Trophoblast cell (in vitro differentiated cells and primary cell): Measurements from ENCODE around the gene HTR6.

ENCODE experiments used
- DNase-seq, 2 donors: peaks; one replicate each; pipeline ENCODE4 v3.0.0-alpha.2; 2016
- H2AFZ ChIP-seq: 2 replicates; pipeline ENCODE4 v1.6.1; 2013; ENCODE audit warnings: low read length, moderate library complexity, mild to moderate bottlenecking; ENCODE audit not compliant: insufficient read depth, poor library complexity
- H2AK5ac ChIP-seq: 2 replicates; pipeline ENCODE4 v1.6.1; 2013; ENCODE audit warnings: mild to moderate bottlenecking, low read length
- H2BK120ac ChIP-seq: 2 replicates; pipeline ENCODE4 v1.6.1; 2013; ENCODE audit warnings: low read length, mild to moderate bottlenecking, moderate library complexity; ENCODE audit not compliant: insufficient read depth, poor library complexity
- H2BK12ac ChIP-seq: 2 replicates; pipeline ENCODE4 v1.6.1; 2013; ENCODE audit warnings: mild to moderate bottlenecking, low read length, moderate library complexity
- H2BK5ac ChIP-seq: 2 replicates; pipeline ENCODE4 v1.6.1; 2013; ENCODE audit warnings: low read length, low read depth, moderate library complexity, mild to moderate bottlenecking; ENCODE audit not compliant: poor library complexity
- H3K14ac ChIP-seq: 2 replicates; pipeline ENCODE4 v1.6.1; 2013; ENCODE audit warnings: mild to moderate bottlenecking, low read length
- H3K18ac ChIP-seq: 2 replicates; pipeline ENCODE4 v1.6.1; 2013; ENCODE audit warnings: mild to moderate bottlenecking, low read length
- H3K23ac ChIP-seq: 2 replicates; pipeline ENCODE4 v1.6.1; 2013; ENCODE audit warnings: low read length
- H3K27ac ChIP-seq: 2 replicates; pipeline ENCODE4 v1.5.1; 2013; ENCODE audit warnings: low read depth, mild to moderate bottlenecking, inconsistent platforms, low read length, moderate library complexity
- H3K27me3 ChIP-seq: 2 replicates; pipeline ENCODE4 v1.6.1; 2013; ENCODE audit warnings: inconsistent platforms, mild to moderate bottlenecking, low read length, moderate library complexity; ENCODE audit not compliant: insufficient read depth
- H3K36me3 ChIP-seq, 2 experiments: 1 replicate in 1 of 2; 2 replicates in 1 of 2; pipeline ENCODE4 v1.6.1; 2013; ENCODE audit warnings: low read length in 2 of 2, mild to moderate bottlenecking in 2 of 2, moderate library complexity in 1 of 2; ENCODE audit not compliant: insufficient read depth in 2 of 2, control insufficient read depth in 1 of 2
- H3K4ac ChIP-seq: 2 replicates; pipeline ENCODE4 v1.6.1; 2013; ENCODE audit warnings: low read depth, mild to moderate bottlenecking, low read length, moderate library complexity
- H3K4me1 ChIP-seq, 2 experiments: 1 replicate in 1 of 2; 2 replicates in 1 of 2; pipeline ENCODE4 v1.6.1; 2013; ENCODE audit warnings: low read length in 2 of 2, mild to moderate bottlenecking in 2 of 2, moderate library complexity in 1 of 2; ENCODE audit not compliant: insufficient read depth in 2 of 2, control insufficient read depth in 1 of 2
- H3K4me2 ChIP-seq: 2 replicates; pipeline ENCODE4 v1.6.1; 2013; ENCODE audit warnings: inconsistent platforms, mild to moderate bottlenecking, low read length, moderate library complexity
- H3K4me3 ChIP-seq: 2 replicates; pipeline ENCODE4 v1.5.1; 2013; ENCODE audit warnings: mild to moderate bottlenecking, low read depth, low read length, inconsistent platforms
- H3K79me1 ChIP-seq: one replicate; pipeline ENCODE4 v1.6.1; 2013; ENCODE audit warnings: low read length
- H3K79me2 ChIP-seq: 2 replicates; pipeline ENCODE4 v1.6.1; 2013; ENCODE audit warnings: low read length, mild to moderate bottlenecking; ENCODE audit not compliant: control insufficient read depth, insufficient read depth, poor library complexity
- H3K9ac ChIP-seq: 2 replicates; pipeline ENCODE4 v1.6.1; 2013; ENCODE audit warnings: mild to moderate bottlenecking, low read length
- H3K9me3 ChIP-seq: 2 replicates; pipeline ENCODE4 v1.6.1; 2013; ENCODE audit warnings: low read depth, mild to moderate bottlenecking, control low read depth, inconsistent platforms, low read length; ENCODE audit not compliant: insufficient read depth
- H4K12ac ChIP-seq: 2 replicates; pipeline ENCODE4 v1.6.1; 2013; ENCODE audit warnings: low read depth, mild to moderate bottlenecking, low read length, moderate library complexity
- H4K8ac ChIP-seq: 2 replicates; pipeline ENCODE4 v1.6.1; 2013; ENCODE audit warnings: low read depth, mild to moderate bottlenecking, low read length, moderate library complexity
- H4K91ac ChIP-seq: one replicate; pipeline ENCODE4 v1.6.1; 2013; ENCODE audit warnings: low read depth, mild to moderate bottlenecking, low read length, moderate library complexity
- WGBS: extraction: QIAGEN DNeasy Blood & Tissue Kit; methylation state at CpG from one replicate; pipeline ENCODE4 v1.1.7; 2013; ENCODE audit warnings: missing lambda C conversion rate; ENCODE audit not compliant: insufficient read length, insufficient coverage; ENCODE audit errors: extremely low coverage; 5-methylcytosine and 5-hydroxymethylcytosine counted together

HTR6 gene

GRCh38 chr1:19622204-19622603 lies 42.5 kb upstream of the HTR6 start:
- Histone ChIP-seq H2AK5ac (no peak overlapping the region), H4K8ac (no peak overlapping the region), H3K27me3 (no peaks in the 10 kb centered on the region), H3K9ac (no peak overlapping the region), H3K27ac (no peak overlapping the region), H4K12ac (no peak overlapping the region), H3K14ac (no peak overlapping the region), H3K79me1 (no peaks in the 10 kb centered on the region), H3K36me3 (peaks cover 14 to 17% of the 10 kb centered on the region in 2 experiments), H2BK12ac (no peak overlapping the region), H3K4ac (no peak overlapping the region), H3K4me3 (no peak overlapping the region), H2AFZ (no peak overlapping the region), H3K4me1 (no peaks in the 10 kb centered on the region), H3K18ac (no peak overlapping the region), H2BK120ac (no peak overlapping the region), H3K23ac (no peak overlapping the region), H2BK5ac (no peak overlapping the region), H3K9me3 (peaks cover 2% of the 10 kb centered on the region), H3K79me2 (peaks cover 2% of the 10 kb centered on the region), H4K91ac (no peak overlapping the region), H3K4me2 (no peak overlapping the region)
- no peak for DNase-seq
- WGBS = no CpG with 5 or more reads among the region's 1 CpG

- Histone ChIP-seq H3K4me3 (no peak overlapping the region), H3K79me1 (no peaks in the 10 kb centered on the region), H4K8ac (no peak overlapping the region), H4K12ac (no peak overlapping the region), H3K27ac (no peak overlapping the region), H4K91ac (no peak overlapping the region), H3K4me2 (no peak overlapping the region), H2BK12ac (no peak overlapping the region), H3K14ac (no peak overlapping the region), H3K4ac (no peak overlapping the region), H3K9ac (no peak overlapping the region), H3K9me3 (peaks cover 2% of the 10 kb centered on the region), H3K4me1 (no peaks in the 10 kb centered on the region), H2AK5ac (no peak overlapping the region), H3K79me2 (peaks cover under 1% of the 10 kb centered on the region), H3K18ac (no peak overlapping the region), H3K36me3 (peaks cover 16 to 21% of the 10 kb centered on the region in 2 experiments), H2BK120ac (no peak overlapping the region), H2AFZ (no peak overlapping the region), H2BK5ac (no peak overlapping the region), H3K23ac (no peak overlapping the region), H3K27me3 (no peaks in the 10 kb centered on the region)
- DNase-seq = no peak
- WGBS = no CpG with 5 or more reads among the region's 3 CpGs
Measured at GRCh38 chr1:19623523-19623922, 41.2 kb upstream of the HTR6 start.

DNA sequence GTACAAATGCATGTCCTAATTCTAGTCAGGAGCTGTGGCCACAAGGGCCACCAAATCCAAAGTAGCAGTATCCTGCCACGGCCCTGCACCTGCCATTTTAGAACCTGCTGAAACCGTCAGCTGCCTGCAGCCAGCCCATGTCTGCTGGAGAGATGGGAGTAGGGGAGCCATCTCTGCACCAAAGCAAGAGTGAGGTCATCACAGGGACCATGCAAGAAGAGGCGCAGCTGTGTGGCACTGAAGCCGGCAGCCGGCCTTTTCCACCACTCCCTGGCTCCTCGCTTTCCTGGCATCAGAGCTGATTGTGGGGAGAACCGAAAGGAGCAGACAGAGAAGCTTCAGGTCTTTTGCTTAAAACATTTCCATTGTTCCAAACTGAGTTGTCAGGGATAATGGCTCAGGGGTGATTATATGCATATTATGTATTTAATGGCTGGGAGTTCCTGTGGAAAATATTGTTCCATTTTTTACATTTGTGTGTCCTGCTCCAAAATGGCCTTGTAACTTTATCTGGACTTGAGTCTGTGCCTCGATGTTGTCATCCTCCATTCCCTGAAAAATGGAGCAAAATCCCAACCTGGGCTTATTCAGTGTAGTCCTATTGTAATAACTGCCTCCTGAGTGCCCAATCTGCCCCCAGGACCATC lies 39.3 kb upstream of the HTR6 start:
- no peaks in the 10 kb centered on the region for H3K79me1 ChIP-seq
- H2AK5ac ChIP-seq = no peak overlapping the region
- H4K8ac ChIP-seq = no peak overlapping the region
- H2BK12ac ChIP-seq = no peak overlapping the region
- DNase-seq = no peak
- no peak overlapping the region for H4K12ac ChIP-seq
- H3K14ac ChIP-seq = no peak overlapping the region
- H3K79me2 ChIP-seq = no peaks in the 10 kb centered on the region
- peaks cover 2% of the 10 kb centered on the region for H3K9me3 ChIP-seq
- H3K18ac ChIP-seq = no peak overlapping the region
- no peak overlapping the region for H3K4me2 ChIP-seq
- H3K27me3 ChIP-seq = no peaks in the 10 kb centered on the region
- H3K27ac ChIP-seq = no peak overlapping the region
- no peak overlapping the region for H3K23ac ChIP-seq
- no peak overlapping the region for H2BK120ac ChIP-seq
- no peak overlapping the region for H3K9ac ChIP-seq
- H2AFZ ChIP-seq = no peak overlapping the region
- no peak overlapping the region for H2BK5ac ChIP-seq
- H3K4me1 ChIP-seq = no peaks in the 10 kb centered on the region
- no peak overlapping the region for H3K4ac ChIP-seq
- H4K91ac ChIP-seq = no peak overlapping the region
- WGBS = no CpG with 5 or more reads among the region's 8 CpGs
- no peak overlapping the region for H3K4me3 ChIP-seq
- H3K36me3 ChIP-seq = peaks cover 16 to 21% of the 10 kb centered on the region in 2 experiments

GRCh38 chr1:19628879-19629278 lies 35.8 kb upstream of the HTR6 start:
- Histone ChIP-seq H4K12ac (no peak overlapping the region), H3K4me2 (no peak overlapping the region), H2AK5ac (no peak overlapping the region), H4K8ac (no peak overlapping the region), H3K14ac (no peak overlapping the region), H3K9me3 (peaks cover 2% of the 10 kb centered on the region), H3K23ac (no peak overlapping the region), H3K27ac (no peak overlapping the region), H2BK120ac (no peak overlapping the region), H2AFZ (no peak overlapping the region), H2BK5ac (no peak overlapping the region), H2BK12ac (no peak overlapping the region), H3K79me1 (no peaks in the 10 kb centered on the region), H3K36me3 (peaks cover 15 to 21% of the 10 kb centered on the region in 2 experiments), H3K9ac (no peak overlapping the region), H3K79me2 (no peaks in the 10 kb centered on the region), H3K4me1 (no peaks in the 10 kb centered on the region), H4K91ac (no peak overlapping the region), H3K27me3 (no peaks in the 10 kb centered on the region), H3K18ac (no peak overlapping the region), H3K4me3 (no peak overlapping the region), H3K4ac (no peak overlapping the region)
- no CpG with 5 or more reads among the region's 3 CpGs for WGBS
- no peak for DNase-seq
